HepG2 (cell line): ENCODE measurements around the gene KRTAP10-6. TPM values are rescaled to one million over a fixed set of nuclear protein-coding genes. Genes with fewer than 3 reads are reported as not detected.

Experiments used
- ATAC-seq: fragments of 200-7000 bp; cut with Tn5 transposase; 3 replicates; pipeline ENCODE4 v1.9.1; 2020; ENCODE audit warnings: mild to moderate bottlenecking, moderate library complexity
- BruUV-seq: library from RNA; stranded (reverse); fragments of 400-500 nt; replicated peaks from 2 replicates; lab custom pipeline; 2021; lab: Mats Ljungman, UMichigan
- CTCF ChIA-PET: fragments of 300-600 bp; formaldehyde crosslinking; extraction: SDS; loops from one replicate; lab custom pipeline; 2021; ENCODE audit warnings: low total read pairs, inconsistent platforms, low intra/inter-chr PET ratio; lab: Yijun Ruan, JAX
- POLR2A ChIA-PET: fragments of 350-600 bp; sonication (Branson Sonifier 250); formaldehyde crosslinking; loops from one replicate; lab custom pipeline; 2020; ENCODE audit warnings: antibody characterized with exemption, inconsistent platforms; lab: Yijun Ruan, JAX
- DNase-seq: peaks from one replicate; pipeline ENCODE4 v3.0.0-alpha.2; 2015; ENCODE audit warnings: low spot score
- FAIRE-seq: peaks from 3 replicates; lab custom pipeline; 2011; peaks lifted over from hg19 to GRCh38; lab: Jason Lieb, UNC
- H2AFZ ChIP-seq: one replicate; pipeline ENCODE4 v1.6.1; 2011; ENCODE audit warnings: low read length, inconsistent platforms
- H3K27ac ChIP-seq: fragments of 300-600 bp; 3 replicates; pipeline ENCODE4 v1.8.0; 2011; ENCODE audit warnings: mixed run types, mild to moderate bottlenecking, mixed read lengths, low read length, inconsistent platforms; ENCODE audit not compliant: insufficient read depth; ENCODE audit errors: extremely low read length
- H3K27me3 ChIP-seq, 2 experiments: fragments of 200-600 bp in 1 of 2; 2 replicates in 1 of 2; 3 replicates in 1 of 2; pipeline versions ENCODE4 v1.6.0 to v1.8.0; 2011; ENCODE audit warnings: low read length in 2 of 2, mild to moderate bottlenecking in 2 of 2, moderate library complexity in 2 of 2, inconsistent platforms in 1 of 2; ENCODE audit not compliant: insufficient read depth in 2 of 2, control insufficient read depth in 1 of 2
- H3K36me3 ChIP-seq, 2 experiments: fragments of 200-600 bp in 1 of 2; replicated peaks in 1 of 2; 2 replicates in 1 of 2; 3 replicates in 1 of 2; pipeline versions ENCODE4 v1.5.1 to v1.8.0; 2011; ENCODE audit warnings: low read length in 2 of 2, inconsistent platforms in 1 of 2; ENCODE audit not compliant: insufficient read depth in 2 of 2, control insufficient read depth in 1 of 2
- H3K4me1 ChIP-seq: 2 replicates; pipeline ENCODE4 v1.5.1; 2012; ENCODE audit warnings: low read length, inconsistent platforms; ENCODE audit not compliant: insufficient read depth
- H3K4me2 ChIP-seq: 2 replicates; pipeline ENCODE4 v1.6.0; 2011; ENCODE audit warnings: low read depth, low read length, inconsistent platforms
- H3K4me3 ChIP-seq, 3 experiments: fragments of 200-600 bp in 1 of 3; sonication (generic), shearing (Covaris generic) in 1 of 3; replicated peaks in 1 of 3; 2 replicates each; pipeline ENCODE4 v1.5.1; 2011 to 2016; ENCODE audit warnings: low read length in 3 of 3, inconsistent platforms in 2 of 3, low read depth in 2 of 3, mild to moderate bottlenecking in 2 of 3, control low read depth in 1 of 3, mixed read lengths in 1 of 3; ENCODE audit not compliant: insufficient read depth in 1 of 3
- H3K79me2 ChIP-seq: one replicate; pipeline ENCODE4 v1.6.1; 2011; ENCODE audit warnings: low read length, inconsistent platforms; ENCODE audit not compliant: insufficient read depth
- H3K9ac ChIP-seq: 2 replicates; pipeline ENCODE4 v1.6.0; 2011; ENCODE audit warnings: mild to moderate bottlenecking, low read depth, low read length, inconsistent platforms; ENCODE audit not compliant: insufficient read depth
- H3K9me3 ChIP-seq: 2 replicates; pipeline ENCODE4 v1.5.1; 2012; ENCODE audit warnings: mild to moderate bottlenecking, low read length
- H4K20me1 ChIP-seq: 2 replicates; pipeline ENCODE4 v1.6.0; 2011; ENCODE audit warnings: inconsistent platforms, mild to moderate bottlenecking, low read length, moderate library complexity; ENCODE audit not compliant: insufficient read depth
- ATF7 ChIP-seq, 2 experiments: fragments of 450-650 bp in 1 of 2; sonication (generic) in 1 of 2; formaldehyde crosslinking in 1 of 2; IDR thresholded peaks; 2 replicates each; pipeline versions ENCODE4 v1.4.0 to v1.6.1; 2016 to 2020; ENCODE audit warnings: antibody characterized with exemption in 1 of 2, mild to moderate bottlenecking in 1 of 2, missing genetic modification reagents in 1 of 2
- CREB1 ChIP-seq, 2 experiments: fragments of 450-650 bp in 1 of 2; IDR thresholded peaks; 2 replicates each; pipeline ENCODE4 v1.6.1; 2016 to 2017; ENCODE audit warnings: control low read depth in 1 of 2, mild to moderate bottlenecking in 1 of 2, missing compliant biosample characterization in 1 of 2, missing genetic modification characterization in 1 of 2
- MAFF ChIP-seq: IDR thresholded peaks from 2 replicates; pipeline ENCODE4 v1.6.1; 2011; ENCODE audit warnings: low read depth, low read length, improper control_type of control experiment
- NFAT5 ChIP-seq: sonication (generic); formaldehyde crosslinking; IDR thresholded peaks from 2 replicates; pipeline ENCODE4 v1.4.0; 2020; ENCODE audit warnings: missing genetic modification reagents
- ZNF660 ChIP-seq: sonication (generic); formaldehyde crosslinking; IDR thresholded peaks from 2 replicates; pipeline ENCODE4 v1.5.1; 2020; ENCODE audit warnings: mild to moderate bottlenecking, low read depth, missing genetic modification reagents, borderline replicate concordance
- WGBS: methylation state at CpG from one replicate; pipeline ENCODE4 v1.1.6; 2017; ENCODE audit warnings: low lambda C conversion rate; 5-methylcytosine and 5-hydroxymethylcytosine counted together
- in situ Hi-C: cut with HindIII; loops from 2 replicates; pipeline ENCODE4 v1.10.0; 2017; ENCODE audit warnings: low pct_unique_long_range_greater_than_20kb; ENCODE audit not compliant: extremely low pct_ligation_motif_present
- intact Hi-C: fragments of 100-400 bp; cut with micrococcal nuclease; formaldehyde crosslinking; loops from one replicate; pipeline ENCODE4 v1.10.0; 2022; ENCODE audit not compliant: unreplicated experiment
- polyA plus RNA-seq, 8 experiments: library from polyadenylated mRNA; depleted of rRNA in 3 of 8; stranded (reverse) in 7 of 8; unstranded in 1 of 8; fragments of >200 nt; fragmentation: Illumina TruSeq in 4 of 8; extraction: Trizol in 4 of 8; gene quantifications; 2 replicates each; pipeline versions ENCODE4 v1.2.1 to v1.2.3, GENCODE V29; 2011 to 2016; ENCODE audit warnings: low read depth in 4 of 8, missing spikeins in 1 of 8, mixed read lengths in 1 of 8; ENCODE audit not compliant: insufficient read depth in 1 of 8
- total RNA-seq, 5 experiments: library from RNA; depleted of rRNA; stranded (reverse); fragments of >200 nt; fragmentation: Illumina TruSeq; extraction: Trizol; gene quantifications; 2 replicates each; pipeline ENCODE4 v1.2.3, GENCODE V29; 2016; ENCODE audit warnings: low read depth in 1 of 5

KRTAP10-6 gene
- total and polyA plus RNA-seq, 2 of the 13 experiments (the other 11 are each of a cell fraction or from before 2014, with no cell fraction given): not detected

- ChIA-PET CTCF (no interaction called here), POLR2A (no interaction called here)
- in situ Hi-C loops: no loop called here
- intact Hi-C loops: no loop called here
- no peak for ATAC-seq
- no peak for DNase-seq
- H2AFZ ChIP-seq: no peak overlapping the region
- no TSS peak for BruUV-seq
- no peak overlapping the region for H3K9ac ChIP-seq
- TF ChIP-seq NFAT5 (CRISPR knock-in tag) (no peak), ATF7 (IDR thresholded peaks at IDR 0.05) (peak; percentile 96), ATF7 (CRISPR knock-in tag; IDR thresholded peaks at IDR 0.05) (no peak), ZNF660 (CRISPR knock-in tag) (no peak), CREB1 (IDR thresholded peaks at IDR 0.05) (peak; percentile 90), CREB1 (CRISPR knock-in tag; IDR thresholded peaks at IDR 0.05) (no peak), MAFF (no peak)
- H3K27me3 ChIP-seq: peaks cover 0 to 9% of the 10 kb centered on the region in 2 experiments; a peak in 1 of 5 replicates
- no peaks in the 10 kb centered on the region for H3K79me2 ChIP-seq
- no peaks in the 10 kb centered on the region for H3K4me1 ChIP-seq
- FAIRE-seq: no peak
- WGBS: 65% methylated on average over 14 of the region's 15 CpGs
- H3K27ac ChIP-seq: no peak overlapping the region
- H3K4me3 ChIP-seq: no peak overlapping the region
- H4K20me1 ChIP-seq: no peaks in the 10 kb centered on the region
- no peaks in the 10 kb centered on the region for H3K36me3 ChIP-seq
- H3K4me2 ChIP-seq: no peak overlapping the region
- peaks cover 8% of the 10 kb centered on the region; the same call in 1 of the 2 replicates for H3K9me3 ChIP-seq
Measured at GRCh38 chr21:44582055-44582454, 10.2 kb downstream of the KRTAP10-6 start.
